Thyroid gland (tissue), 4 donors: ENCODE measurements around the gene AFAP1. TPM values are rescaled to one million over a fixed set of nuclear protein-coding genes. Genes with fewer than 3 reads are reported as not detected.

Experiments used
- DNase-seq, 2 donors: peaks; one replicate each; pipeline ENCODE4 v3.0.0-alpha.2; 2019
- H3K27ac ChIP-seq, 3 donors: fragments of 200-600 bp; sonication (generic); 1 replicate in 2 of 3; 2 replicates in 1 of 3; pipeline ENCODE4 v1.5.1; 2016 to 2019; ENCODE audit warnings: mild to moderate bottlenecking in 1 of 3, moderate library complexity in 1 of 3
- H3K27me3 ChIP-seq: fragments of 200-600 bp; sonication (generic); one replicate; pipeline ENCODE4 v1.5.1; 2019
- H3K36me3 ChIP-seq, 2 donors: fragments of 200-600 bp; sonication (generic); one replicate each; pipeline ENCODE4 v1.5.1; 2016 to 2019
- H3K4me1 ChIP-seq, 2 donors: fragments of 200-600 bp; sonication (generic); one replicate each; pipeline ENCODE4 v1.5.1; 2017 to 2019
- H3K4me3 ChIP-seq, 3 donors: fragments of 200-600 bp; sonication (generic); replicated peaks in 1 of 3; 1 replicate in 2 of 3; 2 replicates in 1 of 3; pipeline ENCODE4 v1.5.1; 2016; ENCODE audit warnings: mild to moderate bottlenecking in 1 of 3
- H3K9me3 ChIP-seq: fragments of 200-600 bp; sonication (generic); one replicate; pipeline ENCODE4 v1.5.1; 2017
- POLR2A ChIP-seq, 2 donors: fragments of 450-650 bp; IDR thresholded peaks; one replicate each; pipeline ENCODE4 v1.6.1; 2017; ENCODE audit warnings: antibody characterized with exemption in 2 of 2, mild to moderate bottlenecking in 2 of 2, moderate library complexity in 1 of 2
- WGBS, 2 donors: methylation state at CpG; one replicate each; pipeline ENCODE4 v1.1.5; 2017; 5-methylcytosine and 5-hydroxymethylcytosine counted together
- intact Hi-C: fragments of 100-400 bp; cut with DNase I; formaldehyde crosslinking; loops from one replicate; pipeline ENCODE4 v1.15.1; 2023
- total RNA-seq, 4 donors: library from RNA; depleted of rRNA; stranded (reverse); fragments of >200 nt; gene quantifications; one replicate each; pipeline ENCODE4 v1.2.3, GENCODE V29; 2016
- TF ChIP-seq, protein P1 (sequence below), 6 experiments: fragments of 200-600 bp in 3 of 6; fragments of 450-650 bp in 3 of 6; sonication (generic) in 3 of 6; IDR thresholded peaks; one replicate each; pipeline ENCODE4 v1.5.1; 2016 to 2019; ENCODE audit warnings: antibody characterized with exemption in 6 of 6, mild to moderate bottlenecking in 2 of 6, inconsistent platforms in 1 of 6, moderate library complexity in 1 of 6

Gene AFAP1
- total RNA-seq, 4 donors from 2014 or later, result 12.3 to 33.3 (median 26.2) TPM

DNA sequence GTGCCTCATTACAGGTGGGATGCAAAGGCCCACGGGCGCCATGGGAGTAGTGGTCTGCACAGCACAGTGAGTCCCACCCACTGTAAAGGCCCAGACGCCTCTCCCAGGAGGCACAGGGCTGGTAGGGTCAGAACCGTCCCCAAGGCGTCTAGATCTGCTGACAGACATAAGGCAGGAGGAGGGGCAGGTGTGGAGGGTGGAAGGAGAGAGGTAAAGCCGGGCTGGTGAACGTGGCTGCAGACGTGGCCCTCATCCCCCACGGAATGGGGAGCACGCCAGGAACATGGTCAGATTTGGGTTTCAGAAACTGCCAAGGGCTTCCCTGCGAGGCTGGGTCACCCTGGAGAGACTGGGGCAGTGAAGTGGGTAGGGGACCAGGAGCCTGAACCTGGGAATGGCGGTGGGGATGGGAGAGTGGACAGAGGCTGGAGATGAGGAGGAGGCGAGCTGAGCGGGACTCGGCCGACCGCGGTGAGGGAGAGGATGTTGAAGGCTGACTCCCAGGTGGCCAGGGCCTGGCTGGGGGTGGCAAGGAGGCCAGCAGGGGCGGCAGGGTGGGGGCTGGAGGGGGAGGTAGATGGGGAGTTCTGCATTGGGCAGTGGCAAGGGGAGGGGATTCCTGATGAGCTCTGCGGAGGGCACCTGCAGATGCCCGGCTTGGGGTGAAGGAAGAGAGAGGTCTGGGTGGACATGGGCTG is 184.9 kb downstream of the AFAP1 start:
- WGBS, 2 donors, result 91 to 93% methylated on average over 21 of the region's 21 CpGs
- TF ChIP-seq, protein P1, sequence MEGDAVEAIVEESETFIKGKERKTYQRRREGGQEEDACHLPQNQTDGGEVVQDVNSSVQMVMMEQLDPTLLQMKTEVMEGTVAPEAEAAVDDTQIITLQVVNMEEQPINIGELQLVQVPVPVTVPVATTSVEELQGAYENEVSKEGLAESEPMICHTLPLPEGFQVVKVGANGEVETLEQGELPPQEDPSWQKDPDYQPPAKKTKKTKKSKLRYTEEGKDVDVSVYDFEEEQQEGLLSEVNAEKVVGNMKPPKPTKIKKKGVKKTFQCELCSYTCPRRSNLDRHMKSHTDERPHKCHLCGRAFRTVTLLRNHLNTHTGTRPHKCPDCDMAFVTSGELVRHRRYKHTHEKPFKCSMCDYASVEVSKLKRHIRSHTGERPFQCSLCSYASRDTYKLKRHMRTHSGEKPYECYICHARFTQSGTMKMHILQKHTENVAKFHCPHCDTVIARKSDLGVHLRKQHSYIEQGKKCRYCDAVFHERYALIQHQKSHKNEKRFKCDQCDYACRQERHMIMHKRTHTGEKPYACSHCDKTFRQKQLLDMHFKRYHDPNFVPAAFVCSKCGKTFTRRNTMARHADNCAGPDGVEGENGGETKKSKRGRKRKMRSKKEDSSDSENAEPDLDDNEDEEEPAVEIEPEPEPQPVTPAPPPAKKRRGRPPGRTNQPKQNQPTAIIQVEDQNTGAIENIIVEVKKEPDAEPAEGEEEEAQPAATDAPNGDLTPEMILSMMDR (IDR thresholded peaks at IDR 0.05), result no peak
- TF ChIP-seq POLR2A (IDR thresholded peaks at IDR 0.05), result no peak
- Histone ChIP-seq H3K4me3 (no peak overlapping the region), H3K27me3 (no peaks in the 10 kb centered on the region), H3K4me1 (peaks cover 11 to 18% of the 10 kb centered on the region in 2 donors), H3K9me3 (no peaks in the 10 kb centered on the region), H3K27ac (no peak overlapping the region), H3K36me3 (no peaks in the 10 kb centered on the region)
- intact Hi-C loops, result no loop called here
- no peak for DNase-seq

DNA sequence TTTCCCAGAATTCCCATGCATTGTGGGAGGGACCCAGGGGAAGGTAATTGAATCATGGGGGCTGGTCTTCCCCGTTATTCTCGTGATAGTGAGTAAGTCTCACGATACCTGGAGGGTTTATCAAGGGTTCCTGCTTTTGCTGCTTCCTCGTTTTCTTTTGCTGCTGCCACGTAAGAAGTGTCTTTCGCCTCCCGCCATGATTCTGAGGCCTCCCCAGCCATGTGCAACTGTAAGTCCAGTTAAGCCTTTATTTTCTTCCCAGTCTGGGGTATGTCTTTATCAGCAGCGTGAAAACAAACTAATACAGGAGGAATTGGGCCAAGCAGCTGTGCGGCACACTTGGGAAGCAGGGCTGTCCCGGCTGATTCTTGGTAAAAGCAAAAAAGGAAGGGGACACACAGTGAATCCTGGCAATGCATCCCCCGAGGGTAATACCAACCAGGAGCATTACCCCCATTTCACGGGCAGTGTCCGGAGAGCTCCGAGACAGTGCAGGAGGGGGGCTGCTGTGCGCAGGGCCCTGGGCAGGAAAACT is 185.7 kb downstream of the AFAP1 start:
- intact Hi-C loops, result no loop called here
- Histone ChIP-seq H3K27ac (no peak overlapping the region), H3K36me3 (no peaks in the 10 kb centered on the region), H3K4me1 (peaks cover 15 to 18% of the 10 kb centered on the region in 2 donors), H3K4me3 (no peak overlapping the region), H3K27me3 (no peaks in the 10 kb centered on the region), H3K9me3 (no peaks in the 10 kb centered on the region)
- TF ChIP-seq, protein P1 (IDR thresholded peaks at IDR 0.05), result no peak
- no peak for TF ChIP-seq POLR2A (IDR thresholded peaks at IDR 0.05)
- DNase-seq, result no peak
- 88 to 91% methylated on average over 15 of the region's 15 CpGs for WGBS, 2 donors

DNA sequence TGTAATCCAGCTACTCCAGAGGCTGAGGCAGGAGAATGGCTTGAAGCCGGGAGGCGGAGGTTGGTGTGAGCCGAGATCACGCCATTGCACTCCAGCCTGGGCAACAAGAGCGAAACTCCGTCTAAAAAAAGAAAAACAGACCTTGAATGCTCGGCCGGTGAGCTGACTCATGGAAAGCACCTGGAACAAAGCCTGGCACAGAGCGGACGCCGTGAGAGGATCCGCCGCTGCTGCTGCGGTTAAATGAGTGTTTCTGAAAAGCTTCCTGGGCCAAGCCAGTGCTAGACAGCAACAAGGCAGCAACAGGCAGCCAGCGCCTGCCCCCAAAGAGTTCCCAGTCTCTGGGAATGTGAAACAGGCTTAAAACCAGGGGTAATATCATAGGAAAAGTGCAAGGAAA is 186.4 kb downstream of the AFAP1 start:
- peaks cover 15 to 18% of the 10 kb centered on the region in 2 donors for H3K4me1 ChIP-seq
- H3K27me3 ChIP-seq, result no peaks in the 10 kb centered on the region
- TF ChIP-seq, protein P1 (IDR thresholded peaks at IDR 0.05), result no peak
- no peak for TF ChIP-seq POLR2A (IDR thresholded peaks at IDR 0.05)
- no peaks in the 10 kb centered on the region for H3K9me3 ChIP-seq
- peak in 1 of 2 donors; percentile 21 for DNase-seq
- intact Hi-C loops, result no loop called here
- H3K4me3 ChIP-seq, result no peak overlapping the region
- H3K36me3 ChIP-seq, result no peaks in the 10 kb centered on the region
- no peak overlapping the region for H3K27ac ChIP-seq
- 77 to 93% methylated on average over 15 of the region's 15 CpGs for WGBS, 2 donors

DNA sequence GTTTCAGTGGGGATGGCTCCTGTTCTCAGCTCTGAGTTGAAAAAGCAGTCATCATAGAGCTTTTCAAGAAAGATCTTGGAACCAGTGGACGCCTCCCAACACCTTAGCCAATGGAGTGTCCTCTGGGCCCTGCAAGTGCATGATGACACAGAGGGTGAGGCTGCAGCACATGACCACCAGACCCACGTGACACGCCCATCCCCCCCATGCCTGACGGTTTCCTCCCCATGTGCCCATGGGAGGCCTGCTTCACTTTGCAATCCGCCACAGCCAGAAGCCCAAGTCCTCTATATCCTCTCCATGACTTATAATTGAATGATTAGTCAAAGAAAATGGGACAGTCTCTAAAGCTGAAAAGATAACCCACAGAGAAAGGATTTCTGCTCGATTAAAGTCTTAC is 187.0 kb downstream of the AFAP1 start:
- Histone ChIP-seq H3K9me3 (no peaks in the 10 kb centered on the region), H3K27ac (no peak overlapping the region), H3K27me3 (no peaks in the 10 kb centered on the region), H3K36me3 (no peaks in the 10 kb centered on the region), H3K4me1 (peaks cover 15% of the 10 kb centered on the region in 2 donors), H3K4me3 (no peak overlapping the region)
- intact Hi-C loops, result no loop called here
- TF ChIP-seq, protein P1 (IDR thresholded peaks at IDR 0.05), result no peak
- TF ChIP-seq POLR2A (IDR thresholded peaks at IDR 0.05), result no peak
- DNase-seq, result no peak
- 91 to 92% methylated on average over 6 of the region's 6 CpGs for WGBS, 2 donors

DNA sequence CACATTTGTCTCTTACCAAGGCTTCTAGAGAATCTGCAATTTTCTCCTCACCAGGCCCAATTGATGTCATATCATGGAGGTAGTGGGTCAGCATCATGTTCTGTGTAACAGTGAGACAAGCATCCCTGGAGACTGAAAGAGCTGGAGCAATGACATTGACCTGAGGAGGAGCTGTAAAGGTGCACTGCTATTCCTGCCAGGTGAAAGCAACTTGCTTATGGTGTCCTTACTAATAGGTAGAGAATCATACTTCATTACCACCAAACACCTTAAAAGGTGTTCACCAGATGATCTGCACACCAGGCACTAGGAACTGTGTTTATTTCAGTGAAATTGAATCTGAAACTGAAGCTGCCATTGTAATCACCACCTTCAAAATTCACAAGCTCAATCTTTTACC is 188.7 kb downstream of the AFAP1 start:
- DNase-seq, result no peak
- H3K27ac ChIP-seq, result peak overlapping the region in 2 of 3 donors; percentile 11 to 84
- H3K4me1 ChIP-seq, result peaks cover 15% of the 10 kb centered on the region in 2 donors
- H3K4me3 ChIP-seq, result no peak overlapping the region
- H3K9me3 ChIP-seq, result no peaks in the 10 kb centered on the region
- no peaks in the 10 kb centered on the region for H3K27me3 ChIP-seq
- no peak for TF ChIP-seq POLR2A (IDR thresholded peaks at IDR 0.05)
- TF ChIP-seq, protein P1 (IDR thresholded peaks at IDR 0.05), result no peak
- H3K36me3 ChIP-seq, result no peaks in the 10 kb centered on the region
- intact Hi-C loops, result no loop called here
